WTC11 (cell line): ENCODE measurements around the gene TMEM272.

Experiments
- CREM ChIP-seq: sonication (generic); formaldehyde crosslinking; IDR thresholded peaks from 2 replicates; pipeline ENCODE4 v1.8.1; 2022; ENCODE audit warnings: mild to moderate bottlenecking, missing genetic modification reagents, moderate library complexity
- MAX ChIP-seq: sonication (generic); formaldehyde crosslinking; IDR thresholded peaks from 2 replicates; pipeline ENCODE4 v1.8.0; 2022; ENCODE audit warnings: mild to moderate bottlenecking, missing genetic modification reagents
- STAT6 ChIP-seq: sonication (generic); formaldehyde crosslinking; conservative IDR thresholded peaks from 2 replicates; pipeline ENCODE4 v1.8.1; 2023; ENCODE audit warnings: mild to moderate bottlenecking, low read depth, missing genetic modification reagents, moderate library complexity
- ZBTB21 ChIP-seq: sonication (generic); formaldehyde crosslinking; IDR thresholded peaks from 2 replicates; pipeline ENCODE4 v1.8.1; 2023; ENCODE audit warnings: mild to moderate bottlenecking, missing genetic modification reagents, borderline replicate concordance
- ZNF138 ChIP-seq: sonication (generic); formaldehyde crosslinking; conservative IDR thresholded peaks from 2 replicates; pipeline ENCODE4 v1.8.1; 2022; ENCODE audit warnings: mild to moderate bottlenecking, moderate library complexity, missing genetic modification reagents
- ZNF423 ChIP-seq: fragments of 250-450 bp; sonication (Bioruptor Pico); IDR thresholded peaks from 2 replicates; pipeline ENCODE4 v2.1.2; 2022; ENCODE audit warnings: mild to moderate bottlenecking, moderate library complexity
- TF ChIP-seq, protein P1 (sequence below): fragments of 200-600 bp; IDR thresholded peaks from 2 replicates; pipeline ENCODE4 v1.8.0; 2022; ENCODE audit warnings: antibody characterized with exemption

DNA sequence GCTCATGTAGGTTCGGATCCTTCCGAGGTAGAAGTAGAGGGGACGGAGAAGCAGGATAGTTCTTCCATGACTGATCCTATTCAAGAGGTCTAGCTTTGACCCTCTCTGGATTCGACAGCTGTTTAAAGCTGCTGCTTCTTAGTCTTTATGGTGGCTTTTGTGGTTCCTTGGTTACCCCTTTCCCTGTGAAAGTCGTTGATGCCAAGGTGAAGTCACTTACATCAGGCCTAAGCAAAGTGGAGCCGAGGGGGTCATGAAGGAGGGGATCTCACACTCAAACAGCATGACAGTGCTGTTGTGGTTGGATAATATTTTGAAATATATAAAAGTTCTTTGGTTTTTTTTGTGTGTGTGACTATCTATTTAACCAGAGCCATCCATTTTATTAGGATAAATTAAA lies 24.9 kb upstream of the TMEM272 start:
- TF ChIP-seq MAX (CRISPR knock-in tag) (no peak), ZBTB21 (CRISPR knock-in tag) (no peak), CREM (CRISPR knock-in tag) (no peak), ZNF423 (CRISPR knock-in tag) (no peak), STAT6 (CRISPR knock-in tag) (no peak), ZNF138 (no peak)
- TF ChIP-seq, protein P1, sequence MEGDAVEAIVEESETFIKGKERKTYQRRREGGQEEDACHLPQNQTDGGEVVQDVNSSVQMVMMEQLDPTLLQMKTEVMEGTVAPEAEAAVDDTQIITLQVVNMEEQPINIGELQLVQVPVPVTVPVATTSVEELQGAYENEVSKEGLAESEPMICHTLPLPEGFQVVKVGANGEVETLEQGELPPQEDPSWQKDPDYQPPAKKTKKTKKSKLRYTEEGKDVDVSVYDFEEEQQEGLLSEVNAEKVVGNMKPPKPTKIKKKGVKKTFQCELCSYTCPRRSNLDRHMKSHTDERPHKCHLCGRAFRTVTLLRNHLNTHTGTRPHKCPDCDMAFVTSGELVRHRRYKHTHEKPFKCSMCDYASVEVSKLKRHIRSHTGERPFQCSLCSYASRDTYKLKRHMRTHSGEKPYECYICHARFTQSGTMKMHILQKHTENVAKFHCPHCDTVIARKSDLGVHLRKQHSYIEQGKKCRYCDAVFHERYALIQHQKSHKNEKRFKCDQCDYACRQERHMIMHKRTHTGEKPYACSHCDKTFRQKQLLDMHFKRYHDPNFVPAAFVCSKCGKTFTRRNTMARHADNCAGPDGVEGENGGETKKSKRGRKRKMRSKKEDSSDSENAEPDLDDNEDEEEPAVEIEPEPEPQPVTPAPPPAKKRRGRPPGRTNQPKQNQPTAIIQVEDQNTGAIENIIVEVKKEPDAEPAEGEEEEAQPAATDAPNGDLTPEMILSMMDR = no peak
